Mucosa of stomach (tissue), 1 donor: ENCODE measurements around the gene DEFB119.
"Not testable (repeated sequence)": the region's sequence is repeated elsewhere in the genome, so short reads cannot be mapped to it uniquely, and the experiment has no call there.

ENCODE experiments used
- H3K27me3 ChIP-seq: one replicate; pipeline ENCODE4 v1.7.0; 2013; ENCODE audit warnings: mild to moderate bottlenecking, low read length; ENCODE audit not compliant: control insufficient read depth, insufficient read depth
- H3K36me3 ChIP-seq: one replicate; pipeline ENCODE4 v1.7.0; 2013; ENCODE audit warnings: low read length; ENCODE audit not compliant: control insufficient read depth, insufficient read depth
- H3K4me1 ChIP-seq: one replicate; pipeline ENCODE4 v1.7.0; 2013; ENCODE audit warnings: mild to moderate bottlenecking, low read length; ENCODE audit not compliant: control insufficient read depth, insufficient read depth
- H3K4me3 ChIP-seq: one replicate; pipeline ENCODE4 v1.7.0; 2013; ENCODE audit warnings: low read length
- H3K9ac ChIP-seq: one replicate; pipeline ENCODE4 v1.7.0; 2013; ENCODE audit warnings: mild to moderate bottlenecking, low read length, moderate library complexity
- H3K9me3 ChIP-seq: one replicate; pipeline ENCODE4 v1.7.0; 2013; ENCODE audit warnings: mild to moderate bottlenecking, low read length, moderate library complexity; ENCODE audit not compliant: control insufficient read depth
- donor health status: Pancreatic carcinoma.

DEFB119 gene

DNA sequence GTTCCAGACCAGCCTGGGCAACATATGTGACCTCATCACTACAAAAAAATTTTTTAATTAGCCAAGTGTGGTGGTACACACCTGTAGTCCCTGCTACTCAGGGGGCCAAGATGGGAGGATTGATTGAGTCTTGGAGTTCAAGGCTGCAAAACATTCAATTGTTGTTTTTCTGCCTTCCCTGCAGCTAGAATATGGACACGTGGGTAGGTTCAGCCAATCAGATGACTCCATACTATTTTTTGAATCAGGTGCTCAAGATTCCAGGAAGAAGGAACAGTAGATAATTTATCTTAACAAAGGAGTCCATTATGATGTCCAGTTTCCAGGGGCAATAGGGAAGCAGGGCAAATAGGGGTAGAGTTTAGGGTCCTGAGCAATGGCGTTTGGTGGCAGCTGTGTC, 2.4 kb upstream of the DEFB119 start:
- Histone ChIP-seq H3K4me3 (no peak overlapping the region), H3K4me1 (no peaks in the 10 kb centered on the region), H3K9ac (no peak overlapping the region), H3K9me3 (no peaks in the 10 kb centered on the region), H3K36me3 (no peaks in the 10 kb centered on the region), H3K27me3 (peaks cover 4% of the 10 kb centered on the region)

DNA sequence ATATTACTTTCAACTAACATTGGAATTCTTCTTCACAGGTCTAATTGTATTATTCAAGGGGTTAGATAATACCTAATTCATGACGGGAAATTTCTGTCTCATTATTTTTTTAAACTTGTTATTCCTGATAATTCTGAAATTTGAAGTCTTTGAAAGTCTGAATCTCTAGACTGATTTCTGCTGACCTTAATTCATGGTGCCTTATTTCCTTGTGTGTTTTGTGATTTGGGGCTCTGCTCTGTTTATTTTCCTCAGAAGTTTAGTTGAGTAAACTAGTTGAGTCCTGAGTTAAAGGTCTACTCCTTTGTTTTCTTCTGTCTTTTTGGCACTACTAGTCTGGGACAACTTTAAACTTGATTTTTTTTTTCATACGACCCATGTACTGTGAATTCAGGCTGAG, 16.0 kb downstream of the DEFB119 start:
- no peaks in the 10 kb centered on the region for H3K4me1 ChIP-seq
- no peak overlapping the region for H3K4me3 ChIP-seq
- no peaks in the 10 kb centered on the region for H3K27me3 ChIP-seq
- no peaks in the 10 kb centered on the region for H3K36me3 ChIP-seq
- no peak overlapping the region for H3K9ac ChIP-seq
- no peaks in the 10 kb centered on the region for H3K9me3 ChIP-seq

- Histone ChIP-seq H3K9ac (no peak within 1 kb of the TSS), H3K36me3 (no peaks in the 10 kb centered on the region), H3K27me3 (no peaks in the 10 kb centered on the region), H3K4me3 (no peak within 1 kb of the TSS), H3K4me1 (no peaks in the 10 kb centered on the region), H3K9me3 (no peaks in the 10 kb centered on the region)
Measured at GRCh38 chr20:31368301-31368700, 22.1 kb downstream of the DEFB119 start, which contains the start of gene DEFB118. Gene DEFB118 (plus strand): TSS chr20:31368601. CDS start chr20:31368651, 50 bp downstream.

- H3K4me1 ChIP-seq, H3K36me3 ChIP-seq, H3K9ac ChIP-seq, H3K9me3 ChIP-seq, H3K27me3 ChIP-seq, H3K4me3 ChIP-seq: not testable (repeated sequence)
Measured at GRCh38 chr20:31364272-31364671, 26.1 kb downstream of the DEFB119 start.

- no peak overlapping the region for H3K4me3 ChIP-seq
- H3K27me3 ChIP-seq = no peaks in the 10 kb centered on the region
- no peaks in the 10 kb centered on the region for H3K36me3 ChIP-seq
- H3K4me1 ChIP-seq = no peaks in the 10 kb centered on the region
- no peak overlapping the region for H3K9ac ChIP-seq
- no peaks in the 10 kb centered on the region for H3K9me3 ChIP-seq
Measured at GRCh38 chr20:31363295-31363694, 27.1 kb downstream of the DEFB119 start.

- Histone ChIP-seq H3K36me3 (no peaks in the 10 kb centered on the region), H3K9me3 (no peaks in the 10 kb centered on the region), H3K4me3 (no peak overlapping the region), H3K27me3 (no peaks in the 10 kb centered on the region), H3K4me1 (no peaks in the 10 kb centered on the region), H3K9ac (no peak overlapping the region)
Measured at GRCh38 chr20:31355981-31356380, 34.4 kb downstream of the DEFB119 start.

DNA sequence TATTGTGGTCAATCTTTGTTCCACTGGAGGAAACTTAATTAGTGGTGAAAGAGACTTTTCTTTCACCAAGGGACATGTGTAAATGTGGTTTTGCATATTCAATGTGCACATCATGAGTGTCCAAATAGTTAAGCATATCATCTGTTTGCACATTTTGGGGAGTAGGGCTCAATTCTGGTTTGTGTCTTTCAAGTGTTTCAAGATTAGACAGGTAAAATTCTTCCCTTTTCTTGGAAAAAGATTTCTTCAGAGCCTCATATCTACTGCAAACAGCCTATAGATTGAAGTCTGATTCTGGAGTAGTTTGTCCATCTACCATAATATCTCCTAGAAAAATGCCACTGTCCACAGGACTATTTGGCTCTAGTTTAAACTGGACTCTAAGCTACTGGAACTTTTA, 48.9 kb downstream of the DEFB119 start:
- no peaks in the 10 kb centered on the region for H3K4me1 ChIP-seq
- H3K9me3 ChIP-seq = no peaks in the 10 kb centered on the region
- H3K4me3 ChIP-seq = no peak overlapping the region
- H3K36me3 ChIP-seq = no peaks in the 10 kb centered on the region
- no peaks in the 10 kb centered on the region for H3K27me3 ChIP-seq
- no peak overlapping the region for H3K9ac ChIP-seq

GRCh38 chr20:31330893-31331292, 59.5 kb downstream of the DEFB119 start:
- H3K36me3 ChIP-seq = no peaks in the 10 kb centered on the region
- no peaks in the 10 kb centered on the region for H3K27me3 ChIP-seq
- no peaks in the 10 kb centered on the region for H3K9me3 ChIP-seq
- no peak overlapping the region for H3K9ac ChIP-seq
- H3K4me1 ChIP-seq = no peaks in the 10 kb centered on the region
- H3K4me3 ChIP-seq = no peak overlapping the region
